T1000 (cell line): Measurements from ENCODE around the gene YES1.
"Not testable (repeated sequence)": the region's sequence is repeated elsewhere in the genome, so short reads cannot be mapped to it uniquely, and the experiment has no call there.

Source experiments
- DNase-seq: peaks from one replicate; lab custom pipeline; 2025; ENCODE audit warnings: mixed read lengths; lab: John Stamatoyannopoulos, UW

Gene YES1

GRCh38 chr18:784470-785172 lies 27.4 kb downstream of the YES1 start:
- no peak for DNase-seq

- DNase-seq, result no peak
Observed at GRCh38 chr18:778194-778927, 33.7 kb downstream of the YES1 start.

- DNase-seq, result no peak
Observed at GRCh38 chr18:777021-777420, 35.0 kb downstream of the YES1 start.

- DNase-seq, result not testable (repeated sequence)
Observed at GRCh38 chr18:776044-776443, 36.0 kb downstream of the YES1 start.

GRCh38 chr18:774811-775210 lies 37.2 kb downstream of the YES1 start:
- no peak for DNase-seq

- no peak for DNase-seq
Observed at GRCh38 chr18:773980-774624, 37.9 kb downstream of the YES1 start.

- no peak for DNase-seq
Observed at GRCh38 chr18:770583-770961, 41.5 kb downstream of the YES1 start.

GRCh38 chr18:767961-768360 lies 44.1 kb downstream of the YES1 start:
- no peak for DNase-seq

- DNase-seq, result no peak
Observed at GRCh38 chr18:767084-767882, 44.8 kb downstream of the YES1 start.

GRCh38 chr18:766550-766860 lies 45.5 kb downstream of the YES1 start:
- no peak for DNase-seq

GRCh38 chr18:765764-766549 lies 46.1 kb downstream of the YES1 start:
- no peak for DNase-seq

- DNase-seq, result not testable (repeated sequence)
Observed at GRCh38 chr18:759864-760263, 52.2 kb downstream of the YES1 start.

GRCh38 chr18:755506-755905 lies 56.5 kb downstream of the YES1 start:
- no peak for DNase-seq

GRCh38 chr18:754656-755055 lies 57.4 kb downstream of the YES1 start:
- DNase-seq, result no peak

- no peak for DNase-seq
Observed at GRCh38 chr18:750456-750855, 61.6 kb downstream of the YES1 start.

GRCh38 chr18:744832-745597 lies 67.0 kb downstream of the YES1 start:
- DNase-seq, result no peak

- DNase-seq, result no peak
Observed at GRCh38 chr18:741931-742512, 70.0 kb downstream of the YES1 start.

- no peak for DNase-seq
Observed at GRCh38 chr18:732371-732770, 79.7 kb downstream of the YES1 start.

- DNase-seq, result no peak
Observed at GRCh38 chr18:731185-731584, 80.9 kb downstream of the YES1 start.

GRCh38 chr18:730692-731091 lies 81.3 kb downstream of the YES1 start:
- DNase-seq, result no peak

GRCh38 chr18:730120-730519 lies 81.9 kb downstream of the YES1 start:
- DNase-seq, result not testable (repeated sequence)
